Measurements from ENCODE around the gene SCAPER. TPM values are rescaled to one million over a fixed set of nuclear protein-coding genes. Genes with fewer than 3 reads are reported as not detected.

SCAPER gene
- total RNA-seq, 1 experiment from 2014 or later, result 7.4 TPM

DNA sequence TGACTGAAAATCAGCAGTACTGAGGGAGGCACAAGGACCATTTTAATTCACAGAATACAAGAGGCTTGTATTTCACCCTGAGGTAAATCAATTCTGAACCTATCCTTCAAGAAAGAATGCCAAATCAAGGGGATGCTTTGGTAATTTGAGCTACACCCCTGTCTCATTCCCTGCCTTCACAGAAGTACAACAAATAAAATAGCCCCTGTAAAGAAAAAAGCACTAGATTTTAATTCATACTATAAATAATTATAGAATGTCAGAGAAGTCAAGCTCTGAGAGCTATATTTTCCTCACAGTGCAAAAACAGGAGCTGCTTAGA, 319.6 kb downstream of the SCAPER start:
- no peak overlapping the region for H2BK20ac ChIP-seq (ENCODE audit: low read depth, low read length, poor library complexity, severe bottlenecking)
- no peak overlapping the region for H3T11ph ChIP-seq (ENCODE audit: low read length)
- no peak overlapping the region for H3K4ac ChIP-seq (ENCODE audit: low read depth, low read length)
- no peak for TF ChIP-seq CTCF (conservative IDR thresholded peaks at IDR 0.05)
- no peak overlapping the region for H3K9ac ChIP-seq (ENCODE audit: extremely low read depth, insufficient read length, low read length)
- DNase-seq, result no peak
- no peak overlapping the region for H4K5ac ChIP-seq (ENCODE audit: insufficient read length, low read depth, low read length)
- no peak overlapping the region for H4K91ac ChIP-seq (ENCODE audit: insufficient read length, low read depth, low read length)
- H2BK12ac ChIP-seq (ENCODE audit: insufficient read length, low read depth, low read length), result no peak overlapping the region
- H4K8ac ChIP-seq (replicated peaks; ENCODE audit: insufficient read length, low read depth, low read length), result no peak overlapping the region
- no peaks in the 10 kb centered on the region for H3K79me1 ChIP-seq (ENCODE audit: insufficient read depth, low read depth, low read length, poor library complexity, severe bottlenecking)
- no peak overlapping the region for H3K56ac ChIP-seq (ENCODE audit: insufficient read length, low read depth, low read length)
- H3K23ac ChIP-seq (ENCODE audit: insufficient read length, low read depth, low read length), result no peak overlapping the region
- no peak overlapping the region for H2BK120ac ChIP-seq (ENCODE audit: low read depth, low read length, poor library complexity, severe bottlenecking)
- no peaks in the 10 kb centered on the region for H3K4me1 ChIP-seq (ENCODE audit: insufficient read depth, low read length)
- no peak overlapping the region for H2BK15ac ChIP-seq (ENCODE audit: low read depth, low read length)
- no peak overlapping the region for H3K18ac ChIP-seq (ENCODE audit: insufficient read length, low read depth, low read length)
- H3K4me3 Mint-ChIP-seq, result no peak overlapping the region
- no peaks in the 10 kb centered on the region for H3K79me2 ChIP-seq (ENCODE audit: insufficient read depth, low read length)
- H3K9me3 Mint-ChIP-seq, result peaks cover 15 to 17% of the 10 kb centered on the region in 2 experiments
- peaks cover 0 to 4% of the 10 kb centered on the region in 2 experiments; a peak in 1 of 4 replicates for H3K4me1 Mint-ChIP-seq
- H2BK5ac ChIP-seq (ENCODE audit: insufficient read length, low read length), result no peak overlapping the region
- H3K9me3 ChIP-seq (ENCODE audit: control insufficient read depth, low read depth, low read length), result no peaks in the 10 kb centered on the region
- no peak overlapping the region for H3K27ac Mint-ChIP-seq
- no peaks in the 10 kb centered on the region for H4K20me1 ChIP-seq (ENCODE audit: control insufficient read depth, insufficient read depth, insufficient read length)
- no peak overlapping the region for H3K4me2 ChIP-seq (ENCODE audit: insufficient read depth, insufficient read length, low read length)
- no peak overlapping the region for H2AK5ac ChIP-seq (ENCODE audit: insufficient read length, low read length)
- peaks cover 3 to 18% (median 4%) of the 10 kb centered on the region in 3 experiments; a peak in 5 of 7 replicates for H3K36me3 Mint-ChIP-seq (ENCODE audit: insufficient read depth in 1 of 3, low read depth in 3 of 3)
- no peak overlapping the region for H2AFZ ChIP-seq (ENCODE audit: low read length)
- H3K27ac ChIP-seq (ENCODE audit: insufficient read length, low read depth, low read length), result no peak overlapping the region
- H3K14ac ChIP-seq (ENCODE audit: insufficient read depth, low read length), result no peak overlapping the region
- no peaks in the 10 kb centered on the region; the same call in 1 of the 2 replicates for H3K27me3 Mint-ChIP-seq (ENCODE audit: low read depth)
- no peaks in the 10 kb centered on the region for H3K23me2 ChIP-seq (ENCODE audit: insufficient read length, low read depth, low read length, poor library complexity, severe bottlenecking)
- H3K27me3 ChIP-seq (ENCODE audit: insufficient read depth, low read length), result no peaks in the 10 kb centered on the region

Measured in H9 (cell line).